B cell (primary cell): ENCODE data around the gene SPEG. TPM values are rescaled to one million over a fixed set of nuclear protein-coding genes. Genes with fewer than 3 reads are reported as not detected.

Experiments
- ATAC-seq: fragments of 200-7000 bp; cut with Tn5 transposase; one replicate; pipeline ENCODE4 v1.10.0; 2021; ENCODE audit warnings: low read depth, mild to moderate bottlenecking, moderate number of reproducible peaks, moderate library complexity
- CTCF ChIA-PET: fragments of 350-600 bp; sonication (Branson Sonifier 250); formaldehyde crosslinking; loops from one replicate; lab custom pipeline; 2021; ENCODE audit warnings: antibody characterized with exemption, inconsistent platforms; lab: Charles Lee
- POLR2A ChIA-PET: fragments of 350-600 bp; sonication (Branson Sonifier 250); formaldehyde crosslinking; loops from one replicate; lab custom pipeline; 2021; ENCODE audit warnings: antibody characterized with exemption; lab: Charles Lee
- DNase-seq: peaks from one replicate; pipeline ENCODE4 v3.0.0; 2013
- H2AFZ ChIP-seq: 2 replicates; pipeline ENCODE4 v1.6.1; 2012; ENCODE audit warnings: mild to moderate bottlenecking, low read depth, low read length; ENCODE audit not compliant: insufficient read depth, poor library complexity, severe bottlenecking
- H3K27ac ChIP-seq, 2 donors: 1 replicate in 1 of 2; 2 replicates in 1 of 2; pipeline ENCODE4 v1.5.1; 2012 to 2013; ENCODE audit warnings: low read length in 2 of 2, mild to moderate bottlenecking in 2 of 2, moderate library complexity in 1 of 2
- H3K27me3 ChIP-seq, 4 experiments: fragments of 200-600 bp in 1 of 4; sonication (generic) in 1 of 4; replicated peaks in 1 of 4; 1 replicate in 2 of 4; 2 replicates in 2 of 4; pipeline versions ENCODE4 v1.6.1 to v1.7.0; 2013 to 2016; ENCODE audit warnings: low read length in 3 of 4, mild to moderate bottlenecking in 2 of 4, mixed read lengths in 1 of 4, moderate library complexity in 1 of 4; ENCODE audit not compliant: insufficient read depth in 4 of 4, control insufficient read depth in 3 of 4; ENCODE audit errors: control extremely low read depth in 1 of 4
- H3K36me3 ChIP-seq, 2 experiments: replicated peaks in 1 of 2; 1 replicate in 1 of 2; 2 replicates in 1 of 2; pipeline versions ENCODE4 v1.6.1 to v1.7.1; 2013; ENCODE audit warnings: low read length in 1 of 2; ENCODE audit not compliant: insufficient read depth in 2 of 2, control insufficient read depth in 1 of 2; ENCODE audit errors: control extremely low read depth in 1 of 2, extremely low read depth in 1 of 2
- H3K4me1 ChIP-seq, 2 donors: fragments of 200-600 bp in 1 of 2; sonication (generic) in 1 of 2; 1 replicate in 1 of 2; 2 replicates in 1 of 2; pipeline versions ENCODE4 v1.5.1 to v1.6.1; 2013 to 2017; ENCODE audit warnings: low read length in 2 of 2; ENCODE audit not compliant: control insufficient read depth in 2 of 2, insufficient read depth in 2 of 2
- H3K4me2 ChIP-seq: replicated peaks from 2 replicates; pipeline ENCODE3; 2012; ENCODE audit warnings: mild to moderate bottlenecking, low read depth, low read length; ENCODE audit not compliant: poor library complexity, severe bottlenecking
- H3K4me3 ChIP-seq, 5 experiments: fragments of 200-600 bp in 1 of 5; sonication (generic) in 1 of 5; 1 replicate in 3 of 5; 2 replicates in 2 of 5; pipeline versions ENCODE4 v1.5.1 to v1.7.0; 2011 to 2016; ENCODE audit warnings: low read length in 4 of 5, mild to moderate bottlenecking in 4 of 5, low read depth in 2 of 5, control low read depth in 1 of 5, moderate library complexity in 1 of 5; ENCODE audit not compliant: insufficient read depth in 1 of 5; ENCODE audit errors: control extremely low read depth in 1 of 5, extremely low read depth in 1 of 5
- H3K79me2 ChIP-seq: fragments of 200-600 bp; sonication (generic); one replicate; pipeline ENCODE4 v1.6.0; 2016; ENCODE audit warnings: low read length; ENCODE audit not compliant: control insufficient read depth, insufficient read depth
- H3K9ac ChIP-seq: fragments of 200-600 bp; sonication (generic); 2 replicates; pipeline ENCODE4 v1.6.1; 2017; ENCODE audit warnings: mild to moderate bottlenecking, low read length, moderate library complexity
- H3K9me3 ChIP-seq, 3 donors: one replicate each; pipeline versions ENCODE4 v1.6.1 to v1.7.1; 2013; ENCODE audit warnings: low read length in 2 of 3; ENCODE audit not compliant: control insufficient read depth in 2 of 3, insufficient read depth in 1 of 3; ENCODE audit errors: control extremely low read depth in 1 of 3
- H4K20me1 ChIP-seq: 2 replicates; pipeline ENCODE4 v1.6.0; 2012; ENCODE audit warnings: mild to moderate bottlenecking, low read length; ENCODE audit not compliant: insufficient read depth, control insufficient read depth, poor library complexity, severe bottlenecking
- H3K27ac Mint-ChIP-seq: one replicate; pipeline ENCODE4 v1.8.0; 2021; ENCODE audit warnings: mixed read lengths
- H3K27me3 Mint-ChIP-seq: one replicate; pipeline ENCODE4 v1.8.0; 2021; ENCODE audit warnings: mixed read lengths
- H3K4me1 Mint-ChIP-seq: one replicate; pipeline ENCODE4 v1.8.0; 2021; ENCODE audit warnings: mixed read lengths
- H3K4me3 Mint-ChIP-seq: one replicate; pipeline ENCODE4 v1.8.0; 2021; ENCODE audit warnings: mixed read lengths
- H3K9me3 Mint-ChIP-seq: one replicate; pipeline ENCODE4 v1.8.0; 2022; ENCODE audit warnings: mixed read lengths; ENCODE audit not compliant: insufficient read depth
- EZH2 ChIP-seq: IDR thresholded peaks from 2 replicates; pipeline ENCODE4 v1.6.1; 2012; ENCODE audit warnings: borderline replicate concordance, low read depth, mild to moderate bottlenecking, moderate library complexity, low read length; ENCODE audit not compliant: insufficient read depth, poor library complexity, severe bottlenecking
- WGBS: methylation state at CpG from one replicate; pipeline ENCODE4 v1.1.5; 2013; ENCODE audit warnings: missing lambda C conversion rate; ENCODE audit not compliant: insufficient coverage; 5-methylcytosine and 5-hydroxymethylcytosine counted together
- intact Hi-C: fragments of 100-400 bp; cut with micrococcal nuclease; formaldehyde crosslinking; loops from one replicate; pipeline ENCODE4 v1.10.0; 2022
- polyA plus RNA-seq: library from polyadenylated mRNA; depleted of rRNA; stranded (reverse); fragments of >200 nt; gene quantifications from 2 replicates; pipeline ENCODE4 v1.2.3, GENCODE V29; 2012
- total RNA-seq, 2 donors: library from RNA; stranded (reverse); fragments of 120-200 nt in 1 of 2; gene quantifications; 1 replicate in 1 of 2; 2 replicates in 1 of 2; pipeline versions ENCODE4 v1.2.3 to v1.2.4, GENCODE V29; 2013 to 2022
- TF ChIP-seq, protein P1 (sequence below): fragments of 200-600 bp; IDR thresholded peaks from one replicate; pipeline ENCODE4 v1.8.0; 2022; ENCODE audit warnings: antibody characterized with exemption, mild to moderate bottlenecking

The SPEG gene
- total and polyA plus RNA-seq, 2 donors (not counting 1 experiment from before 2014, with no cell fraction given) = 0.03 to 0.74 TPM

GRCh38 chr2:219533930-219534661 is 99.5 kb downstream of the SPEG start:
- POLR2A ChIA-PET = no interaction called here
- ATAC-seq (no peak), DNase-seq (no peak)
- Histone ChIP-seq H3K27ac (no peak overlapping the region), H3K9ac (no peak overlapping the region), H3K79me2 (no peaks in the 10 kb centered on the region), H3K4me3 (no peak overlapping the region), H3K4me1 (peaks cover 4 to 5% of the 10 kb centered on the region in 2 donors), H3K36me3 (no peaks in the 10 kb centered on the region), H2AFZ (no peak overlapping the region), H3K4me2 (no peak overlapping the region), H3K27me3 (peaks cover 0 to 62% (median 14%) of the 10 kb centered on the region in 4 experiments), H4K20me1 (no peaks in the 10 kb centered on the region), H3K9me3 (no peaks in the 10 kb centered on the region)
- CTCF ChIA-PET = interaction anchor here (1.0 to 8.8 kb wide), 2 partner anchors 8 to 74 kb away, joined by 3 to 146 read pairs; no protein-coding TSS in a partner anchor
- H3K9me3 Mint-ChIP-seq = no peaks in the 10 kb centered on the region
- intact Hi-C loops = no loop called here
- H3K27me3 Mint-ChIP-seq = peaks cover 49% of the 10 kb centered on the region
- H3K4me3 Mint-ChIP-seq = no peak overlapping the region
- H3K4me1 Mint-ChIP-seq = peaks cover 3% of the 10 kb centered on the region
- no peak overlapping the region for H3K27ac Mint-ChIP-seq
- TF ChIP-seq, protein P1, sequence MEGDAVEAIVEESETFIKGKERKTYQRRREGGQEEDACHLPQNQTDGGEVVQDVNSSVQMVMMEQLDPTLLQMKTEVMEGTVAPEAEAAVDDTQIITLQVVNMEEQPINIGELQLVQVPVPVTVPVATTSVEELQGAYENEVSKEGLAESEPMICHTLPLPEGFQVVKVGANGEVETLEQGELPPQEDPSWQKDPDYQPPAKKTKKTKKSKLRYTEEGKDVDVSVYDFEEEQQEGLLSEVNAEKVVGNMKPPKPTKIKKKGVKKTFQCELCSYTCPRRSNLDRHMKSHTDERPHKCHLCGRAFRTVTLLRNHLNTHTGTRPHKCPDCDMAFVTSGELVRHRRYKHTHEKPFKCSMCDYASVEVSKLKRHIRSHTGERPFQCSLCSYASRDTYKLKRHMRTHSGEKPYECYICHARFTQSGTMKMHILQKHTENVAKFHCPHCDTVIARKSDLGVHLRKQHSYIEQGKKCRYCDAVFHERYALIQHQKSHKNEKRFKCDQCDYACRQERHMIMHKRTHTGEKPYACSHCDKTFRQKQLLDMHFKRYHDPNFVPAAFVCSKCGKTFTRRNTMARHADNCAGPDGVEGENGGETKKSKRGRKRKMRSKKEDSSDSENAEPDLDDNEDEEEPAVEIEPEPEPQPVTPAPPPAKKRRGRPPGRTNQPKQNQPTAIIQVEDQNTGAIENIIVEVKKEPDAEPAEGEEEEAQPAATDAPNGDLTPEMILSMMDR = no peak
- TF ChIP-seq EZH2 = no peak
- 100% methylated on average over 2 of the region's 6 CpGs for WGBS

- peaks cover 4% of the 10 kb centered on the region for H3K4me1 Mint-ChIP-seq
- H3K79me2 ChIP-seq = no peaks in the 10 kb centered on the region
- TF ChIP-seq EZH2 = no peak
- TF ChIP-seq, protein P1 = no peak
- H3K4me1 ChIP-seq = peaks cover 3 to 4% of the 10 kb centered on the region in 2 donors
- H3K9me3 Mint-ChIP-seq = no peaks in the 10 kb centered on the region
- H3K4me3 Mint-ChIP-seq = no peak overlapping the region
- H3K4me2 ChIP-seq = no peak overlapping the region
- peaks cover 31% of the 10 kb centered on the region for H3K27me3 Mint-ChIP-seq
- H3K27me3 ChIP-seq = peaks cover 0 to 61% (median 6%) of the 10 kb centered on the region in 4 experiments
- no peak for DNase-seq
- no peak overlapping the region for H3K27ac ChIP-seq
- ChIA-PET POLR2A (no interaction called here), CTCF (interaction anchor here (1.1 kb wide), 1 partner anchor 41 kb away, joined by 3 read pairs; no protein-coding TSS in a partner anchor)
- no peak overlapping the region for H2AFZ ChIP-seq
- WGBS = 88% methylated on average over 13 of the region's 16 CpGs
- ATAC-seq = no peak
- intact Hi-C loops = no loop called here
- no peak overlapping the region for H3K4me3 ChIP-seq
- H3K9ac ChIP-seq = no peak overlapping the region
- H3K36me3 ChIP-seq = no peaks in the 10 kb centered on the region
- H3K27ac Mint-ChIP-seq = no peak overlapping the region
- H3K9me3 ChIP-seq = peaks cover 0 to 1% (median 0%) of the 10 kb centered on the region in 3 donors
- H4K20me1 ChIP-seq = no peaks in the 10 kb centered on the region
Measured at GRCh38 chr2:219536425-219536824, 101.8 kb downstream of the SPEG start.
